CD14-positive monocyte (primary cell): ENCODE data around the gene AFDN. TPM values are rescaled to one million over a fixed set of nuclear protein-coding genes. Genes with fewer than 3 reads are reported as not detected.

ENCODE experiments used
- DNase-seq, 3 donors: peaks; one replicate each; pipeline ENCODE4 v3.0.0-alpha.2; 2011 to 2022
- H2AFZ ChIP-seq: 2 replicates; pipeline ENCODE4 v1.6.0; 2012; ENCODE audit warnings: mild to moderate bottlenecking, low read depth, low read length, inconsistent platforms; ENCODE audit not compliant: insufficient read depth, poor library complexity, severe bottlenecking
- H3K27ac ChIP-seq, 2 donors: 1 replicate in 1 of 2; 2 replicates in 1 of 2; pipeline ENCODE4 v1.5.1; 2012 to 2013; ENCODE audit warnings: low read length in 2 of 2, control low read depth in 1 of 2, inconsistent platforms in 1 of 2, low read depth in 1 of 2, mild to moderate bottlenecking in 1 of 2
- H3K27me3 ChIP-seq, 2 donors: one replicate each; pipeline versions ENCODE4 v1.6.0 to v1.6.1; 2011 to 2013; ENCODE audit warnings: low read length in 2 of 2; ENCODE audit not compliant: control insufficient read depth in 2 of 2, insufficient read depth in 2 of 2
- H3K36me3 ChIP-seq, 2 donors: replicated peaks in 1 of 2; 1 replicate in 1 of 2; 2 replicates in 1 of 2; pipeline versions ENCODE4 v1.5.1 to v1.6.1; 2012 to 2013; ENCODE audit warnings: low read length in 2 of 2, control low read depth in 1 of 2, inconsistent platforms in 1 of 2, mild to moderate bottlenecking in 1 of 2; ENCODE audit not compliant: insufficient read depth in 2 of 2, control insufficient read depth in 1 of 2
- H3K4me1 ChIP-seq, 2 donors: 1 replicate in 1 of 2; 2 replicates in 1 of 2; pipeline versions ENCODE4 v1.5.1 to v1.6.1; 2012 to 2013; ENCODE audit warnings: low read length in 2 of 2, control low read depth in 1 of 2, inconsistent platforms in 1 of 2, mild to moderate bottlenecking in 1 of 2, moderate library complexity in 1 of 2; ENCODE audit not compliant: insufficient read depth in 2 of 2, control insufficient read depth in 1 of 2
- H3K4me2 ChIP-seq: replicated peaks from 2 replicates; pipeline ENCODE3; 2012; ENCODE audit warnings: low read length, moderate library complexity, mild to moderate bottlenecking; ENCODE audit not compliant: poor library complexity, severe bottlenecking; ENCODE audit errors: extremely low read depth
- H3K4me3 ChIP-seq, 3 experiments: fragments of 200-600 bp in 1 of 3; sonication (generic) in 1 of 3; replicated peaks in 1 of 3; 1 replicate in 2 of 3; 2 replicates in 1 of 3; pipeline ENCODE4 v1.5.1; 2011 to 2013; ENCODE audit warnings: low read length in 3 of 3, mild to moderate bottlenecking in 3 of 3, control low read depth in 2 of 3, low read depth in 2 of 3, inconsistent platforms in 1 of 3, moderate library complexity in 1 of 3
- H3K79me2 ChIP-seq: 2 replicates; pipeline ENCODE4 v1.6.0; 2012; ENCODE audit warnings: mild to moderate bottlenecking, control low read depth, inconsistent platforms, low read length, moderate library complexity; ENCODE audit not compliant: insufficient read depth
- H3K9ac ChIP-seq: 2 replicates; pipeline ENCODE4 v1.6.0; 2017; ENCODE audit warnings: low read length, mild to moderate bottlenecking; ENCODE audit not compliant: insufficient read depth, poor library complexity, severe bottlenecking
- H3K9me3 ChIP-seq, 2 donors: replicated peaks in 1 of 2; 1 replicate in 1 of 2; 2 replicates in 1 of 2; pipeline versions ENCODE4 v1.5.1 to v1.6.1; 2012 to 2013; ENCODE audit warnings: low read length in 2 of 2, control low read depth in 1 of 2; ENCODE audit not compliant: control insufficient read depth in 1 of 2, insufficient read depth in 1 of 2
- H4K20me1 ChIP-seq: 2 replicates; pipeline ENCODE4 v1.6.0; 2012; ENCODE audit warnings: mild to moderate bottlenecking, low read length, control low read depth, moderate library complexity; ENCODE audit not compliant: insufficient read depth
- H3K27ac Mint-ChIP-seq, 7 donors: one replicate each; pipeline ENCODE4 v1.8.0; 2020; ENCODE audit warnings: mild to moderate bottlenecking in 7 of 7, mixed read lengths in 7 of 7, moderate library complexity in 6 of 7, inconsistent platforms in 2 of 7
- H3K27me3 Mint-ChIP-seq, 3 donors: one replicate each; pipeline ENCODE4 v1.8.0; 2021 to 2022; ENCODE audit warnings: low read depth in 3 of 3, mild to moderate bottlenecking in 3 of 3, mixed read lengths in 3 of 3, moderate library complexity in 3 of 3, inconsistent platforms in 1 of 3
- H3K36me3 Mint-ChIP-seq, 2 donors: one replicate each; pipeline ENCODE4 v1.8.0; 2020; ENCODE audit warnings: mixed read lengths in 2 of 2, inconsistent platforms in 1 of 2, mild to moderate bottlenecking in 1 of 2
- H3K4me1 Mint-ChIP-seq: one replicate; pipeline ENCODE4 v1.8.0; 2020; ENCODE audit warnings: mild to moderate bottlenecking, mixed read lengths
- H3K4me3 Mint-ChIP-seq, 2 donors: one replicate each; pipeline ENCODE4 v1.8.0; 2020; ENCODE audit warnings: mild to moderate bottlenecking in 2 of 2, mixed read lengths in 2 of 2, moderate library complexity in 1 of 2
- H3K9me3 Mint-ChIP-seq, 7 donors: one replicate each; pipeline ENCODE4 v1.8.0; 2020 to 2022; ENCODE audit warnings: mixed read lengths in 7 of 7, mild to moderate bottlenecking in 6 of 7, moderate library complexity in 6 of 7, inconsistent platforms in 2 of 7
- WGBS: methylation state at CpG from one replicate; pipeline ENCODE4 v1.1.5; 2013; ENCODE audit warnings: missing lambda C conversion rate; ENCODE audit not compliant: insufficient coverage; 5-methylcytosine and 5-hydroxymethylcytosine counted together
- intact Hi-C, 2 donors: fragments of 100-400 bp; cut with micrococcal nuclease; formaldehyde crosslinking; loops; one replicate each; pipeline versions ENCODE4 v1.15.0 to v1.15.1; 2023
- polyA plus RNA-seq, 3 donors: library from polyadenylated mRNA; depleted of rRNA in 1 of 3; unstranded in 2 of 3; stranded (reverse) in 1 of 3; fragments of 300-500 nt in 2 of 3; fragments of >200 nt in 1 of 3; fragmentation: Illumina TruSeq in 2 of 3; gene quantifications; 1 replicate in 2 of 3; 2 replicates in 1 of 3; pipeline ENCODE4 v1.2.3, GENCODE V29; 2012 to 2021
- TF ChIP-seq, protein P1 (sequence below): fragments of 200-600 bp; IDR thresholded peaks from one replicate; pipeline ENCODE4 v1.8.0; 2022; ENCODE audit warnings: antibody characterized with exemption, mild to moderate bottlenecking

Gene AFDN
- polyA plus RNA-seq, 3 donors: 0.03 to 1.5 TPM; not detected in 1

DNA sequence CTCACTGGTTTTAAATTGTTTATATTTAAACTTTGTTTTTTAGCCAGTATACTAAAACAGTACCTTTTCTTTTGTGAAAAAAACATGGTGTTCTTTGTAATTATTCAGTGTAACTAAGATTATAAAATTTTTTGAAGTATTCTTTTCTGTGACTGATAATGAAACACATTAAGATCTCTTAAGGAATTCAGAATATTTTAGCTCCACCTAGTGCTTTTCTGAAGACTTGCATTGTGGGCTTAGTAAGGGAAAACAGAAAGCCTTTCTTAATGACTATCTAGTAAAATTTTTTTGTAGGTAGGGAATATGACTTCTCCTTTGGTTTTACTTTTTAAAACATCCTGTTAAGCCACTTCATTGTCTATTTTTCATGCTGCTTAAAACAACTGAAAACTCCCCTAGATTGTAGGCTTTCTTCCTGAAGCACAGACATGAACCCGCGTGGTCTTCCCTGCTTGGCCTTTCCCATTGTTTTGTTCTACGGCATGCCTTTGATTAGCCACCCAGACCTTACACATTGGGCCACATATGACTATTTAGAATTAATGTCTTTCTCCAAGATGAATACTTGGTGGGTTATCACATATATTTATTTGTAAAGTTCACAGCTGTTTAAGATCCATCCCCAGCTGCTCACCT, 72.1 kb downstream of the AFDN start:
- TF ChIP-seq, protein P1, sequence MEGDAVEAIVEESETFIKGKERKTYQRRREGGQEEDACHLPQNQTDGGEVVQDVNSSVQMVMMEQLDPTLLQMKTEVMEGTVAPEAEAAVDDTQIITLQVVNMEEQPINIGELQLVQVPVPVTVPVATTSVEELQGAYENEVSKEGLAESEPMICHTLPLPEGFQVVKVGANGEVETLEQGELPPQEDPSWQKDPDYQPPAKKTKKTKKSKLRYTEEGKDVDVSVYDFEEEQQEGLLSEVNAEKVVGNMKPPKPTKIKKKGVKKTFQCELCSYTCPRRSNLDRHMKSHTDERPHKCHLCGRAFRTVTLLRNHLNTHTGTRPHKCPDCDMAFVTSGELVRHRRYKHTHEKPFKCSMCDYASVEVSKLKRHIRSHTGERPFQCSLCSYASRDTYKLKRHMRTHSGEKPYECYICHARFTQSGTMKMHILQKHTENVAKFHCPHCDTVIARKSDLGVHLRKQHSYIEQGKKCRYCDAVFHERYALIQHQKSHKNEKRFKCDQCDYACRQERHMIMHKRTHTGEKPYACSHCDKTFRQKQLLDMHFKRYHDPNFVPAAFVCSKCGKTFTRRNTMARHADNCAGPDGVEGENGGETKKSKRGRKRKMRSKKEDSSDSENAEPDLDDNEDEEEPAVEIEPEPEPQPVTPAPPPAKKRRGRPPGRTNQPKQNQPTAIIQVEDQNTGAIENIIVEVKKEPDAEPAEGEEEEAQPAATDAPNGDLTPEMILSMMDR: peak; percentile 39
- no peak overlapping the region for H2AFZ ChIP-seq
- no peak overlapping the region for H3K4me2 ChIP-seq
- Mint-ChIP-seq H3K36me3 (no peaks in the 10 kb centered on the region), H3K27me3 (peaks cover 0 to 1% (median 0%) of the 10 kb centered on the region in 3 donors), H3K27ac (peak overlapping the region in 1 of 7 donors; percentile 32), H3K4me1 (no peaks in the 10 kb centered on the region), H3K4me3 (no peak overlapping the region), H3K9me3 (peaks cover 0 to 2% (median 0%) of the 10 kb centered on the region in 7 donors)
- H3K9ac ChIP-seq: no peak overlapping the region
- H3K79me2 ChIP-seq: no peaks in the 10 kb centered on the region
- H3K4me3 ChIP-seq: no peak overlapping the region
- no peaks in the 10 kb centered on the region for H3K36me3 ChIP-seq
- no peak overlapping the region for H3K27ac ChIP-seq
- WGBS: no CpG with 5 or more reads among the region's 3 CpGs
- intact Hi-C loops: no loop called here
- H3K9me3 ChIP-seq: no peaks in the 10 kb centered on the region
- H3K27me3 ChIP-seq: no peaks in the 10 kb centered on the region
- no peaks in the 10 kb centered on the region for H4K20me1 ChIP-seq
- no peak for DNase-seq
- H3K4me1 ChIP-seq: no peaks in the 10 kb centered on the region

DNA sequence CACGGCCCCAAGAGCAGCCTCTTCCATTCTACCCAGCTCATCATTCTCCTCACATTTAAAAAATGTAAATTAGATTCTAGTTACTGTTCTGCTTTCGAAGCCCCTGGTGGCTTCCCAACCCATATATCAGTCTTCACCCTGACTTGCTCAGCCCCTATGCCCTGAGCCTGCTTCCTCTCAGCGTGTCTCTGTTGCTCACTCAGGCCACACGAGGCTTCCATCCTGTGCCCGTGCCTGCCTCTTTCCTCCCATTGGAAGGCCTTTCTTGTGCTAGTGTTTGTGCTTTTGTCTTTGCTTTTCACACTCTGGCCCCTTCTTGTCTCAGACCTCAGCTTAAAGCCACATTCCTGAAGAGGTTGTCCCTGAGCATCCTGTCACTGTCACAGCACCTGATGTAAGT, 78.1 kb downstream of the AFDN start:
- Histone ChIP-seq H3K4me3 (no peak overlapping the region), H3K9me3 (no peaks in the 10 kb centered on the region), H3K4me2 (no peak overlapping the region), H3K27ac (no peak overlapping the region), H3K27me3 (no peaks in the 10 kb centered on the region), H2AFZ (no peak overlapping the region), H3K79me2 (no peaks in the 10 kb centered on the region), H4K20me1 (no peaks in the 10 kb centered on the region), H3K4me1 (no peaks in the 10 kb centered on the region), H3K9ac (no peak overlapping the region), H3K36me3 (no peaks in the 10 kb centered on the region)
- Mint-ChIP-seq H3K36me3 (no peaks in the 10 kb centered on the region), H3K27ac (no peak overlapping the region), H3K27me3 (peaks cover 0 to 2% (median 1%) of the 10 kb centered on the region in 3 donors), H3K4me3 (no peak overlapping the region), H3K4me1 (no peaks in the 10 kb centered on the region), H3K9me3 (no peaks in the 10 kb centered on the region)
- intact Hi-C loops: no loop called here
- no peak for DNase-seq
- TF ChIP-seq, protein P1: no peak
- WGBS: 83% methylated on average over 1 of the region's 5 CpGs
